NCI-H524 treated with DMSO at 0.1 percent for 48 hours (cell line): ENCODE data around the gene HOXB8.

Source experiments
- DNase-seq: peaks from one replicate; lab custom pipeline; 2025; lab: John Stamatoyannopoulos, UW

HOXB8 gene

GRCh38 chr17:48610282-48611211 is 4.5 kb downstream of the HOXB8 start, which contains the start of gene HOXB7:
Gene HOXB7 (minus strand): TSS chr17:48611017. CDS start chr17:48610918, 99 bp downstream.
- no peak for DNase-seq

- DNase-seq = no peak
Observed at GRCh38 chr17:48609759-48610281, 5.3 kb downstream of the HOXB8 start.

DNA sequence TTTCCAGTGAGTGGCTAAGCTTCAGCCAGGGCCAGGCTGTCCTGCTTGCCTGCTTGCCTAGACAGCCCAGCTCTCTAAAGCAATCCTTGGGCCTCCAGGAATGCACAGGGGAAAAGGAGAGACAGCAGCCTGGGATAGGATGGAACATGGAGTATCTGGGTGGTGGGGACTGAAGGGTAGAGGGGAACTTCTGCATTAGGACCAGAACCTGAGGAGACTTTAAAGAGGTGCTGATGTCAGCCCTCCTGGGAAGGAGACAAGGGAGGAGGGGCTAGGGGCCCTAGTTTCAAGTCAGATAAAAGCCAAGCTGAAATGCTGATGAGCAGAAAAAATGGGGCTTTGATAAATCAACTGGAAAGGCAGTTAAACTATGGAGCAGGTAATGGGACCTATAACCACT is 6.1 kb downstream of the HOXB8 start:
- DNase-seq = no peak

DNA sequence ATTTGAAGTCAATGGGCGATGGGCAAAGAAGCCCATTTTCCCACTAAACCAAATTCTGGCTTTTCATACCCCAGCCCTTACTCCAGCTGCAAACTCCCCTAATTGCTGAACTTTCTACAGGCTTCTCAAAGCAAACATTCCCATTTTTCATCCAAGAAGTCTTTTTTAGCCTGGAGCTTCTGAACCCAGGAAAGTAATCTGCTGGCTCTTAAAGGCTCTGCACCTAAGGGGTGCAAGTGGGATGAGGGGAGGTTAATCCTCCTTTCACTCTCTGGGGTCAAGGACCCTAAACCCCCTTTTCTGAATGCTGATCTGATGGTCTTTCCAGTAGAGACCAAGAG is 6.6 kb downstream of the HOXB8 start:
- no peak for DNase-seq

DNA sequence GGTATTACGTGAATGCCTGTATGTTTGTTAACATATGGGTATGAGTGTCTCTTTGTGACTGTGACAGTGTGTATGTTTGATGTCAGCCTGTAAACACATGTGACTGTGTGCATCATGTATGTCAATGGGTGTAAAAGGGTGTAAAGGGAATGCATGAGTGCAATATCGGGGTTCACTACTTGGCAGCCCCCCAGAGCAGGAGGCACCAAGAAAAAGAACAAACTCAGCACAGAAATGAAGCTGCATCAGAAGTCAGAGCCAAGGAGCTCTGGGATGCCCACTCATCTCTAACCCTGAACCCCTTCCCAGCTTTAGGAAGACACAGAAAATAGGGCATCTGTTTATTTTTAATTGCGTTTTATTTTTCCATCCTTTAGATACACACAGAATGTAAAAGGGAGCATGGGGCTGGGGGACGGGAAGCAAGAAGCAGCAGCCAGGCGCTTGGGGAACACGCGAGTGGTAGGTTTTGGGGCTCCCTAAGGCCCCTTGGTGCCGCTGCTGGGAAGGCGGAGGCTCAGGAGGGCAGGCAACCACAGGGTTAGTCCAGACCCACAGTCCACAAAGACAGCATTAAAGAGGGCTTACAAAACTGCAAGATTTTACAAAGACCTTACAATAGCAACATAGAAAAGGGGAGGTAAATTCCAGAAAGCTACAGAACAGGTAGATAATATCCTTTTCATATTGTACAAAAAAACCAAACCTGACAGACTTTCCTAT is 8.0 kb downstream of the HOXB8 start:
- no peak for DNase-seq

DNA sequence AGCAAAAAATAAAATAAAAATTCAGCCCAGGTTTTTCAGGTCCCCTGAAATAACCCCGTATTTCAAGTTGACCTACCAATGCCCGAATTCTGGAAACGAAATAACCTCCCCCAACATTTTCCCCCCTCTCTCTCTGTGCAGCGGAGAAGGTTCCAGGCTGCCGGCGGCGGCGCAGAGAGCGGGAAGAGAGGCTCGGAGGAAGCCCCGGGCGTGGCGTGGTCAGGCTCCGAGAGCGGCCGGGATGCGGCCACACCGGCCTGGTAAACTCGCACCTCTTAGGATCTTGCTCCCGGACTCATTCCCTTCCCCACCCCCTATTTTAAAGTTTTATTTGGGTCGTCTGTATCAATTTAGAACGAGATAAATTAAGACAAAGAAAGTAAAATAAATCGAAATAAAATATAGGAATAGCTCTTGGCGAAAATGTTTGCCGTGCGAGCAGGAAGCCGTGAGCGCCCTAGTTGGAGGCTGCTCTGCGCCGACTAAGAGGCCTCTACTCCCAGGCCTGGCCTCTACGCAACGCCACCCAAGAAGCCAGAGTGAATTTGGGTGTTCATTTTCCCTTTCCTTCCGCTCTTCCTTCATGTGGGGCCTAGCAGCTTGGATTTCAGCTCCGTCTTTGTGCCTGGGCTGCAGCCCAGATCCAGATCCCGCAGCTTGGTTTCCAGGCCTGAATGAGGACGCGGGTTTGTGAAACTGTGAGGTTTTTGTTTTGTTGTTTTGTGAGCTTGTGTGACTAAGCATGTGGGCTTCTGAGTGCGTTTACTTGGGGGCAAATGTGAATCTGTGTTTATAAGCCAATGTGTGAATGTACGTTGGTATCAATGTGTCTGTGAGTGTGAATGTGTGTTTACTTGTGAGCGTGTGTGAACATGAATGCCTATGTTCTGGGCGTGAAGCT is 8.9 kb downstream of the HOXB8 start:
- no peak for DNase-seq

- no peak for DNase-seq
Observed at GRCh38 chr17:48605409-48605919, 9.6 kb downstream of the HOXB8 start.

DNA sequence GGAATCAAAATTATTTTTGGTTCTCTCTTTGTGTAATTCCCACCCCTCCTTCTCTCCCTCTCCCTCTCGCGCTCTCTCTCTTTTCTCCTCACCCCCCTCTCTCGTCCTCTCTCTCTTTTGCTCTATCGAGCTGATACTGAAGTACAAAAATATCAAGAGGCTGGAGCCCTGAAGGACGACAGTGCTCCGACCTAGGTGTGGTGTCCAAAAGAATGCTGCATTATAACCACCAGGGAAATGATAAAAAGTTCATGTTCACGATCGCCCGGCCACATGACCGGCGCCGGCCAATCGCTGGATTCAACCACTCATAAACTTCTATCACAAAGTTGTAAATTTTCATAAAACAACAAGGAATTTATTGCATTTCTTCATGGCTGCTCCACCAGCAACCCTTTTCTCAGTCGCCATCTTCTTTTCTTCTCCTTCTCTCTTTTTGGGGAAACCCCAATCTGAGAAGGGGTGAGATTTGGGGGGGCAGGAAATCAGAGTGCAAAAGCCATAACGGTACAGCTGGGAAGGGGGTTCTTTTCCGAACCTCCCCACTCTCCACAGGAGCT is 10.2 kb downstream of the HOXB8 start, which contains the start of gene HOXB6:
Gene HOXB6 (minus strand): TSS at position 217 of the 560 bp plus-strand sequence. CDS start 6,836 bp downstream, outside the sequence.
- no peak for DNase-seq

- DNase-seq = no peak
Observed at GRCh38 chr17:48603959-48604769, 10.9 kb downstream of the HOXB8 start.

- DNase-seq = no peak
Observed at GRCh38 chr17:48601539-48602425, 13.3 kb downstream of the HOXB8 start.

- no peak for DNase-seq
Observed at GRCh38 chr17:48601207-48601538, 13.9 kb downstream of the HOXB8 start.

GRCh38 chr17:48600244-48601098 is 14.6 kb downstream of the HOXB8 start:
- no peak for DNase-seq

DNA sequence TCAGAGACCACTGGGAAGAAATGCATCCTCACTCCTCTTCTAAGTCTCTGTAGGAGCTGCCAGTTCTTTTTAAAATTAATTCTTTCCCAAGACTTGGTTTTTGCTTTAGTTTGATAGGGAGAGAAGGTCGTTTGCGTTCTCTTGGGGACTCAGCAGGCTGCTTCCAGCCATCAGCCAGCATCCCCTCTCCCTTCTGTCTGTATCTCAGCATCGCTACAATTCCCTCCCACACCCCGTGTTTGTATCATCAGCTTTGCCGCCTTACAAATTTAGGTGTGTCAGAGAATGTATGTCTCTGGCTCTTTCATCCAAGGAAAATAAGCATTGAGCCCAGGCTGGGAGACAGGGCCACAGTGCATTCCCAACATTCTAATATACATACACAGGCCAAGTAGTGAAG is 15.7 kb downstream of the HOXB8 start:
- DNase-seq = no peak

DNA sequence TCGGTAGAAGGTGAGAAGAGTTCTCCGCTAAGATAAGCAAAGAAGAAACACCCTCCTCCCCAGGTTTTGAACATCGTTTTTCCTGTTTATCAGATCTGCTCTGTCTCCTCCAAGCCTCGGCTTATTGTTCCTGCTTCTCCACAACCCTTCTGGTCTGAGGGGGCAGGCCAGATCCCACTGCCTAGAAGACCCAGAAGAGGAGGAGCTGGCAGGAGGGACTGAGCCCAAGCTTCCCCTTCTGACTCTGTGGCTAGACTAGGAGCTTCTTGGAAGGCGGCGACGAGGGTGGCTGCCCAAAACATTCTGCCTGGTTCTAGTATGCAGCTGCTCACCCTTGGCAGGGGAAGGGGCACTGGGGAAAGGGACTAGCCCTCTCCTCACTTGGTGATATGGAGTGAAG is 16.4 kb downstream of the HOXB8 start:
- no peak for DNase-seq

DNA sequence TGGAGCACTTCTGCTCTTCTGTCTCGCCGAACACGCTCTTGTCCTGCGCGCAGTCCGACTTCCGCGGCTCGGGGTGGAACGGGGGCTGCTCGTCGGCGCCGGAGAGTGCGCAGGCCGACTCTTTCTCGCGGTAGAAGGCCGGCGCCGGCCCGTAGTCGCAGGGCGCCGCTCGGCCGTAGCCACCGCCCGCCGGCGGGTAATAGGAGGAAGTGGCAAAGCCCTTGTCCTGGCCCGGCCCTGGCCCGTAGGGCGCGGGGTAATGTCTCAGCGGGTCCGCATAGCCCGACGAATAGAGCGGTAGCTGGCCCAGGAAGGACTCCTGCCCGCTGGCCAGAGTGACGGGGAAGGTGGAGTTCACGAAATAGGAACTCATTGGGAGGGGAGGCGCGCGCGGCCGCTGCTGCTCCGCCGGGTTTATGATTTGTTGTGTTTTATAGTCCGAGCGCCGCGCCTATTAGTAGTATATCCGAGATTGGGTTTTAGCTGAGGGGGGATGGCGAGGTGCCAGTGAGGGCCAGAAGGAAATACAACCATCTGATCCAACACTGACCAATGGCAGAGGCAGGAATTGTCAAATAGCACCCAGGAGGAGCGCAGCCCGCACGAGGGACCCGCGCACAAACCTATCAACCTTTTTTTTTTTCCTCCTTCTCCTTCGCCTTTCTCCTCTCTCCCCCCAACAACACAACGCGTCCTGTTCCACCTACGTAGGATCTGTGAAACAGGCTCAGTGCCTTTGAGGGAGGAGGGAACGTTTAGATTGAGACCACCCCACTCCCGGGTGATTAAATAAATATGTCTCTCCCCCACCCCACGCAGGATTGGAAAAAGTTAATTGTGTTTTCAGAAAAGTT is 17.1 kb downstream of the HOXB8 start:
- DNase-seq = no peak

DNA sequence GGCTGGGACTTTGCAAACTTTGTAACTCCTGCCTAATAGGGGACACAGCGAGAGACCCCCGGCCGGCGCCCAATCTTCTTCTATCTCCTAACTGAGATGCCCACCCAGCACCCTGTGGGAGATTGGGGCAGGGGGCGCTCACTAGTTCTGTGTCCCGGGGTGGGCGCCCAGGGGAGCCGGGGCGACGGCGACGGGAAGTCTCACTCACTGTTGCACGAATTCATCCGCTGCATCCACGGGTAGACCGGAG is 17.6 kb downstream of the HOXB8 start:
- no peak for DNase-seq

DNA sequence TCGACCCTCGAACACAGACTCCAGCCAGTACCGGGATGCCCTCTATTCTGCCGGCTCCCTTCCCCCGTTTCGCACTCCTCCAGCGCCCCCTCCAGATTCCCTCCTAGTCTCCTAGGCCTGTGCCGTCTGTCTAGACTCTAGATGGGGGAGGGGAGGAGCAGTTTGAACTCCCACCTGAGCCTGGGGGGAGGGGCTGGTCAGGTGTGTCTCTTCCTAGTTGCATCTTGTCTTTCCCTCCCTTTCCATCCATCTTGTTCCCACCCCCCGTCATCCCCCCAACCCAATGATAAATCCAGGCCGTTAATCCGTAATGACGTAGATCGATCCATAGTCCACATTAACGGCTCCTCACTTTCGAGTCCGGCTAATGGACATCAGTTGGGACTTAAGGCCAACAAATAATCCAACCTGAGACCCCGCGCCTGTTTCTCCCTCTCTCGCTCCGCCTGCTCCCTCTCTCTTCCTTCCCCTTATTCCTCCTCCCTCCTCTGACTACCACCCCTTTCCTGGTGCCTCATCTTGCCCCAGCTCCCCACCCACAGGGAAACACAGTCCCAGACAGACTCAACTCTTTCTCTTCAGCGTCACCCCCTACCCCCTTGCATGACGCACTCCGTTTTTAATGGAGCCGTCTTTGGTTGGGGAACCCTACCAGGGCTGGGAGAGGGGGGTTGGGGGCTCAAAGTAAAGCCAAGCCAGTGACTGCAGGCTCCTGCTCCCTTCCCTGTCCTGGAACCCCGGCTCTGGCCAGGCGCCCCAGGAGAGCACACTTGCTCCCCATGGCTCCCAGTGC is 18.2 kb downstream of the HOXB8 start:
- no peak for DNase-seq
